WTC11 (cell line): ENCODE results near the gene FHL1. TPM values are rescaled to one million over a fixed set of nuclear protein-coding genes. Genes with fewer than 3 reads are reported as not detected.

Source experiments
- ATAC-seq: fragments of 200-7000 bp; cut with Tn5 transposase; 2 replicates; pipeline ENCODE4 v1.10.0; 2021; ENCODE audit warnings: mild to moderate bottlenecking, moderate library complexity
- CTCF ChIA-PET: fragments of 300-600 bp; sonication (Branson Sonifier 250); formaldehyde crosslinking; loops from one replicate; lab custom pipeline; 2021; ENCODE audit warnings: antibody characterized with exemption; lab: Charles Lee
- POLR2A ChIA-PET: fragments of 350-600 bp; sonication (Branson Sonifier 250); formaldehyde crosslinking; loops from one replicate; lab custom pipeline; 2021; ENCODE audit warnings: antibody characterized with exemption; lab: Charles Lee
- DNase-seq: peaks from one replicate; pipeline ENCODE4 v3.0.0; 2021; ENCODE audit warnings: low spot score
- H3K27ac Mint-ChIP-seq: 2 replicates; pipeline ENCODE4 v1.8.0; 2021; ENCODE audit warnings: mixed read lengths
- H3K27me3 Mint-ChIP-seq: 2 replicates; pipeline ENCODE4 v1.8.0; 2021; ENCODE audit warnings: low read depth, mild to moderate bottlenecking, moderate library complexity, mixed read lengths
- H3K36me3 Mint-ChIP-seq: 2 replicates; pipeline ENCODE4 v1.8.0; 2021; ENCODE audit warnings: mixed read lengths
- H3K4me1 Mint-ChIP-seq: 2 replicates; pipeline ENCODE4 v1.8.0; 2022; ENCODE audit warnings: mixed read lengths
- H3K4me3 Mint-ChIP-seq: 2 replicates; pipeline ENCODE4 v1.8.0; 2021; ENCODE audit warnings: mild to moderate bottlenecking, moderate library complexity, mixed read lengths
- H3K9me3 Mint-ChIP-seq: 2 replicates; pipeline ENCODE4 v1.8.0; 2021; ENCODE audit warnings: mixed read lengths
- AFF4 ChIP-seq: sonication (generic); formaldehyde crosslinking; IDR thresholded peaks from 2 replicates; pipeline ENCODE4 v1.8.1; 2023; ENCODE audit warnings: mild to moderate bottlenecking, missing genetic modification reagents, borderline replicate concordance
- ATF1 ChIP-seq: sonication (generic); formaldehyde crosslinking; IDR thresholded peaks from 2 replicates; pipeline ENCODE4 v1.8.1; 2023; ENCODE audit warnings: mild to moderate bottlenecking, moderate library complexity, missing genetic modification reagents
- ATF2 ChIP-seq: sonication (generic); formaldehyde crosslinking; IDR thresholded peaks from 2 replicates; pipeline ENCODE4 v1.8.1; 2022; ENCODE audit warnings: low read depth, missing genetic modification reagents, borderline replicate concordance
- E2F1 ChIP-seq: sonication (generic); formaldehyde crosslinking; IDR thresholded peaks from 2 replicates; pipeline ENCODE4 v1.8.0; 2022; ENCODE audit warnings: mild to moderate bottlenecking, missing genetic modification reagents
- ELF4 ChIP-seq: sonication (generic); formaldehyde crosslinking; IDR thresholded peaks from 2 replicates; pipeline ENCODE4 v1.8.1; 2022; ENCODE audit warnings: low read depth, mild to moderate bottlenecking, moderate library complexity, missing genetic modification reagents
- FOXK1 ChIP-seq: sonication (generic); formaldehyde crosslinking; IDR thresholded peaks from 2 replicates; pipeline ENCODE4 v1.8.0; 2022; ENCODE audit warnings: mild to moderate bottlenecking, moderate library complexity, missing genetic modification reagents
- HMGA2 ChIP-seq: fragments of 250-450 bp; sonication (Bioruptor Pico); IDR thresholded peaks from 2 replicates; pipeline ENCODE4 v1.4.0; 2021; ENCODE audit warnings: mild to moderate bottlenecking, moderate library complexity
- MAX ChIP-seq: sonication (generic); formaldehyde crosslinking; IDR thresholded peaks from 2 replicates; pipeline ENCODE4 v1.8.0; 2022; ENCODE audit warnings: mild to moderate bottlenecking, missing genetic modification reagents
- MYBL2 ChIP-seq: sonication (generic); formaldehyde crosslinking; IDR thresholded peaks from 2 replicates; pipeline ENCODE4 v1.8.1; 2023; ENCODE audit warnings: mild to moderate bottlenecking, moderate library complexity, missing genetic modification reagents
- NFE2L1 ChIP-seq: sonication (generic); formaldehyde crosslinking; IDR thresholded peaks from 2 replicates; pipeline ENCODE4 v1.8.1; 2023; ENCODE audit warnings: missing genetic modification reagents
- RORB ChIP-seq: fragments of 250-450 bp; sonication (Bioruptor Pico); IDR thresholded peaks from 2 replicates; pipeline ENCODE4 v1.9.0; 2021; ENCODE audit warnings: mild to moderate bottlenecking
- TCF7 ChIP-seq: sonication (generic); formaldehyde crosslinking; IDR thresholded peaks from 2 replicates; pipeline ENCODE4 v1.8.0; 2022; ENCODE audit warnings: mild to moderate bottlenecking, low read depth, missing genetic modification reagents, moderate library complexity
- TEAD4 ChIP-seq: sonication (generic); formaldehyde crosslinking; IDR thresholded peaks from 2 replicates; pipeline ENCODE4 v1.8.0; 2022; ENCODE audit warnings: mild to moderate bottlenecking, missing genetic modification reagents
- ZMAT4 ChIP-seq: fragments of 250-450 bp; sonication (Bioruptor Pico); IDR thresholded peaks from 2 replicates; pipeline ENCODE4 v1.9.0; 2021; ENCODE audit warnings: mild to moderate bottlenecking
- ZNF138 ChIP-seq: sonication (generic); formaldehyde crosslinking; conservative IDR thresholded peaks from 2 replicates; pipeline ENCODE4 v1.8.1; 2022; ENCODE audit warnings: mild to moderate bottlenecking, moderate library complexity, missing genetic modification reagents
- ZNF232 ChIP-seq: sonication (generic); formaldehyde crosslinking; IDR thresholded peaks from 2 replicates; pipeline ENCODE4 v1.8.0; 2022; ENCODE audit warnings: mild to moderate bottlenecking, missing genetic modification reagents
- ZNF263 ChIP-seq: sonication (generic); formaldehyde crosslinking; IDR thresholded peaks from 2 replicates; pipeline ENCODE4 v1.8.1; 2022; ENCODE audit warnings: low read depth, mild to moderate bottlenecking, moderate library complexity, missing genetic modification reagents
- ZNF425 ChIP-seq: fragments of 250-450 bp; sonication (Bioruptor Pico); conservative IDR thresholded peaks from 2 replicates; pipeline ENCODE4 v1.9.0; 2021; ENCODE audit warnings: mild to moderate bottlenecking
- ZNF512 ChIP-seq: sonication (generic); formaldehyde crosslinking; IDR thresholded peaks from 2 replicates; pipeline ENCODE4 v1.8.1; 2022; ENCODE audit warnings: missing genetic modification reagents, borderline replicate concordance
- ZNF671 ChIP-seq: fragments of 250-450 bp; sonication (Bioruptor Pico); IDR thresholded peaks from 2 replicates; pipeline ENCODE4 v1.8.0; 2021; ENCODE audit warnings: mild to moderate bottlenecking
- total RNA-seq: library from RNA; stranded (reverse); gene quantifications from 3 replicates; pipeline ENCODE4 v1.2.3, GENCODE V29; 2021

Gene FHL1
- total RNA-seq, 1 experiment from 2014 or later: 43.5 TPM

- TF ChIP-seq ZNF425 (CRISPR knock-in tag): no peak
- TF ChIP-seq ZNF138 (CRISPR knock-in tag): no peak
- no peak for TF ChIP-seq ZNF263 (CRISPR knock-in tag)
- TF ChIP-seq ZMAT4 (CRISPR knock-in tag): no peak
- TF ChIP-seq ATF1 (CRISPR knock-in tag): no peak
- TF ChIP-seq, all 79 proteins: peak for 0
These were observed 73.2 kb downstream of the FHL1 start (continued) for GRCh38 chrX:136220540-136220939.

GRCh38 chrX:136220951-136221350 lies 73.6 kb downstream of the FHL1 start:
- Mint-ChIP-seq H3K4me1 (no peaks in the 10 kb centered on the region), H3K9me3 (no peaks in the 10 kb centered on the region), H3K36me3 (peaks cover 36% of the 10 kb centered on the region), H3K27ac (no peak overlapping the region), H3K27me3 (no peaks in the 10 kb centered on the region), H3K4me3 (no peak overlapping the region)
- ATAC-seq: no peak
- no peak for DNase-seq
- TF ChIP-seq ZNF512 (CRISPR knock-in tag) (no peak), ATF1 (CRISPR knock-in tag) (no peak), ATF2 (CRISPR knock-in tag) (no peak), AFF4 (CRISPR knock-in tag) (no peak), NFE2L1 (CRISPR knock-in tag) (no peak), MAX (CRISPR knock-in tag) (no peak)
- POLR2A ChIA-PET: no interaction called here
- CTCF ChIA-PET: no interaction called here

GRCh38 chrX:136221851-136222513 lies 74.6 kb downstream of the FHL1 start:
- ATAC-seq (no peak), DNase-seq (no peak)
- ChIA-PET CTCF (no interaction called here), POLR2A (no interaction called here)
- Mint-ChIP-seq H3K27me3 (no peaks in the 10 kb centered on the region), H3K4me1 (no peaks in the 10 kb centered on the region), H3K36me3 (peaks cover 40% of the 10 kb centered on the region), H3K27ac (no peak overlapping the region), H3K9me3 (no peaks in the 10 kb centered on the region), H3K4me3 (no peak overlapping the region)
- TF ChIP-seq MYBL2 (CRISPR knock-in tag) (no peak), TEAD4 (CRISPR knock-in tag) (no peak), E2F1 (CRISPR knock-in tag) (no peak), HMGA2 (CRISPR knock-in tag) (no peak), TCF7 (CRISPR knock-in tag) (no peak), RORB (CRISPR knock-in tag) (no peak), ZNF263 (CRISPR knock-in tag) (no peak), ELF4 (CRISPR knock-in tag) (no peak), ZNF138 (CRISPR knock-in tag) (no peak), FOXK1 (CRISPR knock-in tag) (no peak), ZNF671 (no peak), ZNF232 (CRISPR knock-in tag) (no peak)
